ENCODE data around the gene ARHGAP6.

- TF ChIP-seq CTCF (IDR thresholded peaks at IDR 0.05) (no peak), POLR2A (IDR thresholded peaks at IDR 0.05) (no peak)
Observed at GRCh38 chrX:11438380-11438723, 227.4 kb downstream of the ARHGAP6 start.
